Breast epithelium (tissue), 4 donors: ENCODE data around the gene CTXN1. TPM values are rescaled to one million over a fixed set of nuclear protein-coding genes. Genes with fewer than 3 reads are reported as not detected.

ENCODE experiments used
- DNase-seq, 2 donors: peaks; one replicate each; pipeline ENCODE4 v3.0.0-alpha.2; 2019; ENCODE audit warnings: low spot score in 2 of 2
- H3K27ac ChIP-seq, 2 donors: fragments of 200-600 bp; sonication (generic) in 1 of 2; one replicate each; pipeline ENCODE4 v1.5.1; 2016 to 2019; ENCODE audit warnings: mild to moderate bottlenecking in 1 of 2
- H3K27me3 ChIP-seq, 2 donors: fragments of 200-600 bp; sonication (generic) in 1 of 2; one replicate each; pipeline versions ENCODE4 v1.5.1 to v1.6.0; 2017 to 2019; ENCODE audit warnings: control low read depth in 1 of 2, mild to moderate bottlenecking in 1 of 2
- H3K36me3 ChIP-seq: fragments of 200-600 bp; one replicate; pipeline ENCODE4 v1.5.1; 2019
- H3K4me1 ChIP-seq, 2 donors: fragments of 200-600 bp; sonication (generic); one replicate each; pipeline ENCODE4 v1.5.1; 2016 to 2019; ENCODE audit warnings: control low read depth in 1 of 2
- H3K4me3 ChIP-seq, 3 donors: fragments of 200-600 bp; sonication (generic); 1 replicate in 2 of 3; 2 replicates in 1 of 3; pipeline ENCODE4 v1.5.1; 2016 to 2019; ENCODE audit warnings: mild to moderate bottlenecking in 3 of 3, moderate library complexity in 2 of 3
- H3K9me3 ChIP-seq, 2 donors: fragments of 200-600 bp; sonication (generic) in 1 of 2; one replicate each; pipeline ENCODE4 v1.5.1; 2016 to 2019; ENCODE audit warnings: control low read depth in 1 of 2
- CTCF ChIP-seq, 3 donors: fragments of 450-650 bp; IDR thresholded peaks; one replicate each; pipeline ENCODE4 v1.5.1; 2016 to 2017; ENCODE audit warnings: antibody characterized with exemption in 3 of 3, mild to moderate bottlenecking in 3 of 3, moderate library complexity in 3 of 3
- POLR2A ChIP-seq: fragments of 450-650 bp; IDR thresholded peaks from one replicate; pipeline ENCODE4 v1.6.1; 2016; ENCODE audit warnings: antibody characterized with exemption, mild to moderate bottlenecking, moderate library complexity
- POLR2AphosphoS5 ChIP-seq, 3 donors: sonication (generic); formaldehyde crosslinking; IDR thresholded peaks; one replicate each; pipeline ENCODE4 v1.6.1; 2017; ENCODE audit warnings: antibody characterized with exemption in 3 of 3
- intact Hi-C: fragments of 100-400 bp; cut with DNase I; formaldehyde crosslinking; loops from one replicate; pipeline ENCODE4 v1.15.1; 2023; ENCODE audit warnings: low total_unique reads
- total RNA-seq, 3 donors: library from RNA; depleted of rRNA; stranded (reverse); fragments of >200 nt; gene quantifications; one replicate each; pipeline ENCODE4 v1.1.0, GENCODE V29; 2016

CTXN1 gene
- total RNA-seq, 3 donors from 2014 or later = 0.32 to 9.5 (median 5.6) TPM

- H3K36me3 ChIP-seq = no peaks in the 10 kb centered on the region
- H3K27ac ChIP-seq = no peak overlapping the region
- no peaks in the 10 kb centered on the region for H3K4me1 ChIP-seq
- no peak overlapping the region for H3K4me3 ChIP-seq
- no peaks in the 10 kb centered on the region for H3K27me3 ChIP-seq
- intact Hi-C loops = no loop called here
- TF ChIP-seq POLR2AphosphoS5 (IDR thresholded peaks at IDR 0.05) (no peak), CTCF (IDR thresholded peaks at IDR 0.05) (peak; percentile 28 to 63 (median 51)), POLR2A (no peak)
- DNase-seq = no peak
- H3K9me3 ChIP-seq = no peaks in the 10 kb centered on the region
Observed at GRCh38 chr19:7970716-7971448, 44.9 kb upstream of the CTXN1 start.

- intact Hi-C loops = no loop called here
- Histone ChIP-seq H3K4me3 (no peak overlapping the region), H3K27ac (no peak overlapping the region), H3K9me3 (no peaks in the 10 kb centered on the region), H3K27me3 (no peaks in the 10 kb centered on the region), H3K4me1 (no peaks in the 10 kb centered on the region), H3K36me3 (no peaks in the 10 kb centered on the region)
- TF ChIP-seq POLR2AphosphoS5 (IDR thresholded peaks at IDR 0.05) = no peak
- no peak for TF ChIP-seq CTCF (IDR thresholded peaks at IDR 0.05)
- no peak for TF ChIP-seq POLR2A
- DNase-seq = no peak
Observed at GRCh38 chr19:7969555-7969939, 43.6 kb upstream of the CTXN1 start.

GRCh38 chr19:7968796-7969554 lies 43.0 kb upstream of the CTXN1 start:
- H3K9me3 ChIP-seq = no peaks in the 10 kb centered on the region
- no peaks in the 10 kb centered on the region for H3K4me1 ChIP-seq
- no peaks in the 10 kb centered on the region for H3K36me3 ChIP-seq
- H3K4me3 ChIP-seq = no peak overlapping the region
- H3K27ac ChIP-seq = no peak overlapping the region
- TF ChIP-seq POLR2A = no peak
- TF ChIP-seq CTCF (IDR thresholded peaks at IDR 0.05) = no peak
- no peak for TF ChIP-seq POLR2AphosphoS5 (IDR thresholded peaks at IDR 0.05)
- intact Hi-C loops = no loop called here
- H3K27me3 ChIP-seq = no peaks in the 10 kb centered on the region
- no peak for DNase-seq

- H3K4me3 ChIP-seq = no peak overlapping the region
- no peak for DNase-seq
- no peaks in the 10 kb centered on the region for H3K27me3 ChIP-seq
- no peak overlapping the region for H3K27ac ChIP-seq
- no peaks in the 10 kb centered on the region for H3K4me1 ChIP-seq
- intact Hi-C loops = no loop called here
- H3K36me3 ChIP-seq = no peaks in the 10 kb centered on the region
- H3K9me3 ChIP-seq = no peaks in the 10 kb centered on the region
- TF ChIP-seq POLR2AphosphoS5 (IDR thresholded peaks at IDR 0.05) (no peak), CTCF (IDR thresholded peaks at IDR 0.05) (no peak), POLR2A (no peak)
Observed at GRCh38 chr19:7968008-7968795, 42.3 kb upstream of the CTXN1 start.
